PC-3 (cell line): ENCODE data around the gene KCTD17. TPM values are rescaled to one million over a fixed set of nuclear protein-coding genes. Genes with fewer than 3 reads are reported as not detected.

Source experiments
- ATAC-seq: fragments of 200-7000 bp; cut with Tn5 transposase; 2 replicates; pipeline ENCODE4 v1.9.1; 2020; ENCODE audit warnings: mild to moderate bottlenecking, moderate library complexity
- BruUV-seq: library from RNA; stranded (reverse); fragments of 400-500 nt; replicated peaks from 2 replicates; lab custom pipeline; 2021; lab: Mats Ljungman, UMichigan
- CTCF ChIA-PET: fragments of 300-600 bp; sonication (Branson Sonifier 250); formaldehyde crosslinking; loops from one replicate; lab custom pipeline; 2022; ENCODE audit warnings: antibody characterized with exemption; lab: Charles Lee
- POLR2A ChIA-PET: fragments of 300-600 bp; sonication (Branson Sonifier 250); formaldehyde crosslinking; loops from one replicate; lab custom pipeline; 2022; ENCODE audit warnings: antibody characterized with exemption; ENCODE audit not compliant: unreplicated experiment; lab: Charles Lee
- DNase-seq: peaks from one replicate; pipeline ENCODE4 v3.0.0-alpha.2; 2015
- H2AFZ ChIP-seq: fragments of 300-600 bp; sonication (generic); 2 replicates; pipeline ENCODE4 v1.6.0; 2016; ENCODE audit warnings: antibody characterized with exemption, low read length
- H3F3A ChIP-seq: fragments of 300-600 bp; sonication (generic); one replicate; pipeline ENCODE4 v1.6.0; 2017; ENCODE audit warnings: antibody characterized with exemption, low read length, control low read depth, mild to moderate bottlenecking; ENCODE audit not compliant: unreplicated experiment
- H3K27ac ChIP-seq: fragments of 300-600 bp; sonication (generic); 2 replicates; pipeline ENCODE4 v1.5.1; 2016; ENCODE audit warnings: mild to moderate bottlenecking, low read length
- H3K27me3 ChIP-seq: fragments of 300-600 bp; sonication (generic); 2 replicates; pipeline ENCODE4 v1.6.1; 2016; ENCODE audit warnings: low read length, mixed read lengths
- H3K36me3 ChIP-seq: fragments of 300-600 bp; sonication (generic); 2 replicates; pipeline ENCODE4 v1.6.1; 2016; ENCODE audit warnings: low read depth, mixed run types, low read length, mixed read lengths
- H3K4me1 ChIP-seq: fragments of 300-600 bp; sonication (generic); 2 replicates; pipeline ENCODE4 v1.5.1; 2016; ENCODE audit warnings: low read length; ENCODE audit not compliant: insufficient read depth
- H3K4me2 ChIP-seq: fragments of 300-600 bp; sonication (generic); 2 replicates; pipeline ENCODE4 v1.6.0; 2016; ENCODE audit warnings: low read length
- H3K4me3 ChIP-seq: fragments of 300-600 bp; sonication (generic); 2 replicates; pipeline ENCODE4 v1.5.1; 2016; ENCODE audit warnings: mild to moderate bottlenecking, low read length, mixed read lengths
- H3K79me2 ChIP-seq: fragments of 300-600 bp; sonication (generic); 2 replicates; pipeline ENCODE4 v1.6.1; 2017; ENCODE audit warnings: low read length, mixed read lengths
- H3K9ac ChIP-seq: fragments of 300-600 bp; sonication (generic); 2 replicates; pipeline ENCODE4 v1.6.0; 2016; ENCODE audit warnings: mild to moderate bottlenecking, low read length
- H3K9me2 ChIP-seq: fragments of 300-600 bp; sonication (generic); replicated peaks from 2 replicates; pipeline ENCODE4 v1.6.1; 2016; ENCODE audit warnings: mixed run types, low read length, mixed read lengths
- H3K9me3 ChIP-seq: fragments of 300-600 bp; sonication (generic); 2 replicates; pipeline ENCODE4 v1.6.1; 2016; ENCODE audit warnings: low read length, mixed read lengths
- H4K20me1 ChIP-seq: fragments of 300-600 bp; sonication (generic); 2 replicates; pipeline ENCODE4 v1.6.1; 2016; ENCODE audit warnings: low read length, mixed read lengths
- CTCF ChIP-seq: fragments of 300-600 bp; sonication (generic); conservative IDR thresholded peaks from 2 replicates; pipeline ENCODE4 v1.5.1; 2017; ENCODE audit warnings: antibody characterized with exemption, low read depth, mild to moderate bottlenecking, low read length
- EZH2 ChIP-seq: fragments of 300-600 bp; sonication (generic); IDR thresholded peaks from one replicate; pipeline ENCODE4 v1.6.1; 2017; ENCODE audit warnings: antibody characterized with exemption, mild to moderate bottlenecking, low read length; ENCODE audit not compliant: unreplicated experiment
- EZH2phosphoT487 ChIP-seq: fragments of 300-600 bp; sonication (generic); IDR thresholded peaks from 2 replicates; pipeline ENCODE4 v1.6.1; 2018; ENCODE audit warnings: mild to moderate bottlenecking, antibody characterized with exemption, low read length, borderline replicate concordance
- intact Hi-C: fragments of 100-400 bp; cut with micrococcal nuclease; formaldehyde crosslinking; loops from 2 replicates; pipeline ENCODE4 v1.9.0; 2023
- total RNA-seq: library from RNA; depleted of rRNA; stranded (reverse); fragments of >200 nt; gene quantifications from 2 replicates; pipeline ENCODE4 v1.2.3, GENCODE V29; 2014

Gene KCTD17
- total RNA-seq, 1 experiment from 2014 or later: 25.9 TPM

- Histone ChIP-seq H3K79me2 (no peaks in the 10 kb centered on the region), H3K9me2 (no peaks in the 10 kb centered on the region), H3K36me3 (no peaks in the 10 kb centered on the region), H3K27ac (no peak overlapping the region), H4K20me1 (no peaks in the 10 kb centered on the region), H3K4me2 (no peak overlapping the region), H3K9ac (no peak overlapping the region), H3K27me3 (0 out of 2 replicates have a peak, but pooled peaks cover under 1% of the 10 kb centered on the region), H3K4me3 (no peak overlapping the region), H3F3A (no peaks in the 10 kb centered on the region), H3K4me1 (no peaks in the 10 kb centered on the region), H2AFZ (no peak overlapping the region), H3K9me3 (no peaks in the 10 kb centered on the region)
- POLR2A ChIA-PET: no interaction called here
- ATAC-seq: no peak
- intact Hi-C loops: no loop called here
- no peak for DNase-seq
- TF ChIP-seq EZH2phosphoT487 (no peak), CTCF (no peak), EZH2 (no peak)
- CTCF ChIA-PET: no interaction called here
- BruUV-seq: no TSS peak
Measured at GRCh38 chr22:37080438-37080837, 28.9 kb downstream of the KCTD17 start.

DNA sequence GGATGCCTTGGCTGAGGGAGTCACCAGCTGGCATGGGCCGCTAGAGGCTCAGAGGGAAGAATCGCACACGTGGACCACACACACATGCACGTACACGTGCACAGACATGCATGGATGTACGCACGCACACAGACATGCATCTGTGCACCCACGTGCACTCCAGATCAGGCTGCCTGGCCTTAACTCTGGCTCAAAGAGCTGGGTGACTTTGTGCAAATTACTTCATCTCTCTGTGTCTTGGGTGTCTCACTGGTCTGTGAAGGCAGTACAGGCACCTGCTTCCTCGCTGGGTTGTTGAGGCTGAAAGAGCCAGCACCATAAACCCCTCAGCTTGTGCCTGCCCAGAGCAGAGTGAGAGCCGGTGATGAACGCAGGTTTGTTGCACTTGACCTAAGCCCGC lies 29.3 kb downstream of the KCTD17 start:
- H3K9me3 ChIP-seq: no peaks in the 10 kb centered on the region

More for the DNA sequence above, 29.3 kb downstream of the KCTD17 start:
- H3F3A ChIP-seq: no peaks in the 10 kb centered on the region
- H3K27me3 ChIP-seq: no peaks in the 10 kb centered on the region
- H3K9ac ChIP-seq: no peak overlapping the region
- no peak overlapping the region for H3K27ac ChIP-seq
- no peak for TF ChIP-seq CTCF
- TF ChIP-seq EZH2phosphoT487: no peak
- no peak for TF ChIP-seq EZH2
- H2AFZ ChIP-seq: no peak overlapping the region
- no peaks in the 10 kb centered on the region for H3K79me2 ChIP-seq
- H3K9me2 ChIP-seq: no peaks in the 10 kb centered on the region
- POLR2A ChIA-PET: no interaction called here
- DNase-seq (no peak), ATAC-seq (no peak)
- no TSS peak for BruUV-seq
- no peak overlapping the region for H3K4me3 ChIP-seq
- no peaks in the 10 kb centered on the region for H3K36me3 ChIP-seq
- no peaks in the 10 kb centered on the region for H3K4me1 ChIP-seq
- H3K4me2 ChIP-seq: no peak overlapping the region
- intact Hi-C loops: no loop called here
- CTCF ChIA-PET: no interaction called here
- no peaks in the 10 kb centered on the region for H4K20me1 ChIP-seq
